Kasumi-1 (cell line): ENCODE data around the gene RASIP1.
A peak's percentile ranks its signal among the peaks of the same experiment; 100 is the strongest.
"Not testable (repeated sequence)": the region's sequence is repeated elsewhere in the genome, so short reads cannot be mapped to it uniquely, and the experiment has no call there.

ENCODE experiments used
- DNase-seq, 2 experiments: peaks; one replicate each; lab custom pipeline; 2025; lab: John Stamatoyannopoulos, UW

Gene RASIP1

GRCh38 chr19:48708471-48708870 lies 31.9 kb downstream of the RASIP1 start:
- no peak for DNase-seq

- no peak for DNase-seq
Measured at GRCh38 chr19:48705431-48705830, 35.0 kb downstream of the RASIP1 start.

- DNase-seq: no peak
Measured at GRCh38 chr19:48703316-48703715, 37.1 kb downstream of the RASIP1 start.

GRCh38 chr19:48702701-48703100 lies 37.7 kb downstream of the RASIP1 start:
- DNase-seq: no peak

- DNase-seq: peak; percentile 31 to 35
Measured at GRCh38 chr19:48698046-48698445, 42.4 kb downstream of the RASIP1 start.

DNA sequence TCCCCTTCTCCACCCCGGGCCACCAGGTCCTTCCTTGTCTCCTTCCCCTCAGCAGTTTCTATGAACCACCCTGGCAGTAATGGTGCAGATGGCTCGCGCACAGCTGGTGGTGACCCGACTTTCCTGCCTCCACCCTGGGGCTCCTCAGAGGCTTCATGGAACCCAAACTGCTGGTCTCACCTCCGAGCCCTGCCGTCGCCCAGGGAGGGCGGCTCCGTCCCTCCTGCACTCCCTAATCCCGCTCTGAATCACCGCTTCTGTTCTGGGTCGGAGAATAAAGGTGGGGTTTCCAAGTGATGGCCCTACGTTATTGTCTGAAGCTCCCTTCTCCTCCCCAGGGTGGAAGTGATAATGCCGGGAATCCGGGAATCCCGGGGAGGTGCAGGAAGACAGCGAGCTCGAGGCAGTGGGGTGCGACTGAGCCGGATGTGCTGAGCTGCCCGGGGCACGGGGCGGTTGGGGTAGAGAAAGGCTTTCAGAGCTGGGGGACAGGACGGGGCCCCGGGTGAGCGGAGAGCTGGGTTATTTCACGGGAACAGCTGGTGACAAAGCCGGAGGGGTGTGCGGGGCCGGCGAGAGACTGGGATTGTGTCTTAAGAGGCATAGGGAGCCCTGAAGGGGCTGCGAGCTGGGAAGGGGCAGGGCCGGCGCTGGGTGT lies 43.9 kb downstream of the RASIP1 start:
- DNase-seq: no peak

DNA sequence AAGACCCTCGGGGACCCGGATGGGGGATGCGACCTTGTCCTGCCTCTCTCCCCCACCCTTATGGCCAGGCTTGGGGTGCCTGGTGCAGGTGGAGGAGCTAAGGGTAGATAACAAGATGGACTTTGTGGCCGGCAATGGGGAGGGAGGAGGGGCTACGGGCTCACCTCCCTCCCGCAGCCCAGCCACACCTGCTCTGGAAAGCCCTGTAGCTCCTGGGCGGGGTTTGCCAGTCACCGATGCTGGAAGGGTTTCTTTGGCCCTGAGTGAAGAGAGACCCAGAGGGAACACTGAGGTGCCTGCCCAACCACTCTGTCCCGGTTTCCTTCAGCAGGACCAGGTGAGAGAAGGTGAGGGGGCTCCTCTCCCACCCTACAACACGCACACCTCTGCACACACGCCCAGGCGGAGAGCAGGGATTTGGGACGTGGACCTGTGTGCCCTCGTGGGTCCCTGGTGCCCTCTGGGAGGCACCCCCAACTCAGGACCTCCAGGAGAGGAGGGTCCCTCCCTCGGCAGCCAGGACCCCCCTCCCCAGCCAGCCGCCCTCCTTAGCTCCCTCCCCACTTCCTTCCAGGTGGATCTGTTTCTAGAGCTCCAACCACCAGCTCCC lies 44.6 kb downstream of the RASIP1 start, which contains the start of gene FUT2:
TSS of gene FUT2 (plus strand) at position 229 of the 610 bp plus-strand sequence. CDS start 6,986 bp downstream, outside the sequence.
- no peak for DNase-seq

DNA sequence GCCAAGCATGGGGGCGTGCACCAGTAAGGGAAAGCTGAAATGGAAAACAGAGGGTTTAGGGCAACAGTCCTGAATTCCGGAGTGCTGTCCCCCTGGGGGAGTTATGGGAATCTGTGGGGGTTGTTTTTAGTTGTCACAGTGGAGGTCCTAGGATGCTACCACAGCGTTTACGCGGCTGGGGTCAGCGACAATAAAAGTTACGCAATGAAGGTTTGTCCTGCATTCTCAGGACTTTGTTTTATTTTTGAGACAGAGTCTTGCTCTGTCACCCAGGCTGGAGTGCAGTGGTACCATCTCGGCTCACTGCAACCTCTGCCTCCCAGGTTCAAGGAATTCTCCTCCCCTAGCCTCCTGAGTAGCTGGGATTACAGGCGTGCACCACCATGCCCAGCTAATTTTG lies 46.8 kb downstream of the RASIP1 start:
- not testable (repeated sequence) for DNase-seq

DNA sequence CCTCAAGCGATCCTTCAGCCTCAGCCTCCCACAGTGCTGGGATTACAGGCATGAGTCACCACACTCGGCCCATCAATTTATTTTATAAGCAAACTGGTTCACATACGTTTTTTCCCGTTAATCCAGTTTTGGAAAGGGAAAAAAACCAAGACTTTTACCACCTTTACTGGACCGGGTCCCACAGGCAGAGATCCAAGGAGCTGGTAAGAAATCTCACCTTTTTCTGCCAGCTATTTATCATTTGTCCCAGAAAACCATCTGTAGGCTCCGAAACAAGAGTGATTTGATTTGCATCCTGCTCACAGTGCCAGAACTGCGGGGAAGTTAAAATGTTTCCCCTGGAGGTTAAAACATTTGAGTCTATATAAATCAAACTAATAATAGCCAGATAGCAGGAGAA lies 51.0 kb downstream of the RASIP1 start:
- no peak for DNase-seq

GRCh38 chr19:48687776-48688175 lies 52.6 kb downstream of the RASIP1 start:
- no peak for DNase-seq

DNA sequence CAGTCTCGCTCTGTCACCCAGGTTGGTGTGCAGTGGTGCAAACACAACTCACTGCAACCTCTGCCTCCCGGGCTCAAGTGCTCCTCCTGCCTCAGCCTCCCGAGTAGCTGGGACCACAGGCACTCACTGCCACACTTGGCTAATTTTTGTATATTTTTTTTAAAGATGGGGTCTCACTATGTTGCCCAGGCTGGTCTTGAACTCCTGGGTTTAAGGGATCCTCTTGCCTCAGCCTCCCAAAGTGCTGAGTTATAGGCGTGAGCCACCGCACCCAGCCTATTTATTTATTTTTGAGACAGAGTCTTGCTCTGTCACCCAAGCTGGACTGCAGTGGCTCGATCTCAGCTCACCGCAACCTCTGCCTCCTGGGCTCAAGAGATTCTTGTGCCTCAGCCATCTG lies 53.8 kb downstream of the RASIP1 start:
- DNase-seq: not testable (repeated sequence)

DNA sequence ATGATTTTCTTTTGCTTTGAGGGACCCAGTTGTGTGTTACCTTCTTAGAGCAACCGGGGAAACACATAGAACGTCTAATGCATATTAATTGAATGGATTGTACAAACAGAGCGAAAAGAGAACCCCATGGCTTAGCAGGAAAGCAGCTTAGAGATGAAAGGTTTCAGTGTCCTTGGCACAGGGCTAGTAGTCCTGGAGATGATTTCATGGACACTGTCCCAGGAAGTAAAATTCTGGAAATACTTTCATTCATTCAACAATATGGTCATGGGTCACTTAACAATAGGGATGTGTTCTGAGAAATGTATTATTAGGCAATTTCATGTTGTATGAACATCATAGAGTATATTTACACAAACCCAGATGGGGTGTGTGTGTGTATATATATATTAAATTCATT lies 54.3 kb downstream of the RASIP1 start:
- DNase-seq: no peak

DNA sequence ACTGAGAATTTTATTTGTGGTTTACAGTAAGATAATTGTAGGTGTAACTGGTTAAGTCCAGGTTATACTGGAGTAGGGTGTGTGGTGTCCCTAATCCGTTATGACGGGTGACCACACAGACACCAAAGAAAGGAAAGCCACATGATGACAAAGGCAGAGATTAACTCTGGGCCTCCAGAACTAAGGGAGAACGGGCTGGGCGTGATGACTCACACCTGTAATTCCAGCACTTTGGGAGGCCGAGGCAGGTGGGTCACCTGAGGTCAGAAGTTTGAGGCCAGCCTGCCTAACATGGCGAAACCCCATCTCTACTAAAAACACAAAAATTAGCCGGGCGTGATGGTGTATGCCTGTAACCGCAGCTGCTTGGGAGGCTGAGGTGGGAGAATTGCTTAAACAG lies 54.8 kb downstream of the RASIP1 start:
- DNase-seq: no peak

DNA sequence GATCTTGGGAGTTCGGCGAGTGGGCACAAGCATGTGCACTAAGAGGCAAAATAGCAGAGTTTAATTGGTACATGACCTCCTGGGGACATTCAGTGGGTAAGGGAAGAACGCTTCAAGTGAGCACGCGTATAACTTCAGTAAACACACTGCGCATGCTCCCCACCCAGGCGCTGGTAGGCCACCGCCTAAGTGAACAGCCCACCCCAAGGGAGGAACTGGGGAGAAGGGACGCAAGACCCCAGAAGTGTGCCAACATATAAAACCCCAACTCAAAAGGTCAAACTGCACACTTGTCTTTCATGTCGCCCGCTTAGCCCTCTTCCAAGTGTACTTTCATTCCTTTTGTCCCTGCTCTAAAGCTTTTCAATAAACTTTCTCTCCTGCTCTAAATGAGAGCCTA lies 57.1 kb downstream of the RASIP1 start:
- no peak for DNase-seq

DNA sequence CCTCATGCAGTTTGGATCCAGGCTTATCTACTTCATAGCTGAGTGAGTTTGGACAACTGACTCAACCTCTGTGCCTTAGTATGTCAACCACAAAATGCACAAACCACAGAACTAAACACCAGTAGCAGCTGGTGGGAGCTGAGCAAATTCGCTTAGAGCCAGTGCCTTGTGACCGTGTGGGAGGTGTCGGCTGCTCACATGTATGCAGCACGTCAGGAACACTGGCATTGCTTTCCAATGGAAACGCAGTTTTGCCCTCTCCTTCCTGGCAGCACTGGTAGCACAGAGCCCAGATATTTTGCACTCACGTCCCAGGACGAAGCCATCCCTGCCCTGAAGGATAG lies 59.3 kb downstream of the RASIP1 start:
- DNase-seq: no peak

GRCh38 chr19:48680436-48681126 lies 59.8 kb downstream of the RASIP1 start:
- DNase-seq: no peak

- DNase-seq: not testable (repeated sequence)
Measured at GRCh38 chr19:48680006-48680405, 60.4 kb downstream of the RASIP1 start.

DNA sequence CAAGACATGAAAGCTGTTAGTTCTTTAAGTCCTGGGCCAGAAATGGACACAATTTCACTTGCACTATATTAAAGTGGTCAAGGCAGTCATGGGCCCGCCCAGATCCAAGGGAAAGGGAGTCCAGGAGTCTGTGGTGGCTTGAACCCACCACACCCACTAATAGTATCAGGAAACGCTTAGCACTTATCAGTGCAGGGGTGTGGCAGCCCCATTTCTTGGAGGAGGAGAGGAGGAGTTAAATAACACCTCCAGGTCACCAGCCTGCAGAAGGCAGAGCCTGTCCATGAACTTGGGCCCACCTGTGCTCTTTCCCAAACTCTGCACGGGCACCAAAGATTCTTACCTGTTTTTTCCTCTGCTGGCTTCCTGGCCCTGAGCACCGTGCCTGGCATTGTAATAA lies 62.2 kb downstream of the RASIP1 start:
- DNase-seq: no peak

DNA sequence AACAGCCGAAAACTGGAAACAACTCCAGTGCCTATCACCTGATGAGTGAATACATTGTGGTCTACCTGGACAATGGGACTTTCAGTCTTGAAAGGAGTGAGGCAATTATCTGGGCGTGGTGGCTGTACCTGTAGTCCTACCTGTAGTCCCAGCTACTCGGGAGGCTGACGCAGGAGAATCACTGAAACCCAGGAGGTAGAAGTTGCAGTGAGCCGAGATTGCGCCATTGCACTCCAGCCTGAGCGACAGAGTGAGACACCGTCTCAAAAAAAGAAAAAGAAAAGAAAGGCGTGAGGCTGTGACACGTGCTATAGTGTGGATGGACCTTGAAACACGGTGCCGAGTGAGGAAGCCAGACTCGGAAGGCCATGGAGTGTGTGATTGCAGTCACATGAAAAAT lies 63.5 kb downstream of the RASIP1 start:
- DNase-seq: no peak

GRCh38 chr19:48676487-48676886 lies 63.9 kb downstream of the RASIP1 start:
- no peak for DNase-seq

GRCh38 chr19:48674921-48675824 lies 65.2 kb downstream of the RASIP1 start:
- peak; percentile 83 for DNase-seq

- DNase-seq: no peak
Measured at GRCh38 chr19:48674216-48674809, 66.1 kb downstream of the RASIP1 start.
